RCC 7860 (cell line): ENCODE measurements around the gene RASSF5.

Source experiments
- DNase-seq: peaks from one replicate; pipeline ENCODE4 v3.0.0-alpha.2; 2015; ENCODE audit warnings: low spot score
- FAIRE-seq: peaks from 2 replicates; lab custom pipeline; 2012; peaks lifted over from hg19 to GRCh38; lab: Jason Lieb, UNC

Gene RASSF5

GRCh38 chr1:206507284-206508129 lies at the start of gene RASSF5:
Gene RASSF5 (plus strand): TSS chr1:206507531. CDS start chr1:206507603, 72 bp downstream.
- FAIRE-seq (no peak), DNase-seq (no peak)

GRCh38 chr1:206459703-206460102 lies 47.6 kb upstream of the RASSF5 start:
- DNase-seq: no peak
- no peak for FAIRE-seq

- no peak for DNase-seq
- FAIRE-seq: no peak
These were observed 46.4 kb upstream of the RASSF5 start for GRCh38 chr1:206460836-206461426.

- DNase-seq (peak; percentile 60), FAIRE-seq (peak; percentile 70)
These were observed 45.5 kb upstream of the RASSF5 start for GRCh38 chr1:206461602-206462455.

GRCh38 chr1:206463137-206463536 lies 44.2 kb upstream of the RASSF5 start:
- no peak for DNase-seq
- FAIRE-seq: no peak

- DNase-seq (no peak), FAIRE-seq (no peak)
These were observed 43.4 kb upstream of the RASSF5 start for GRCh38 chr1:206463911-206464310.

GRCh38 chr1:206464456-206464964 lies 42.8 kb upstream of the RASSF5 start:
- peak; percentile 43 for FAIRE-seq
- peak; percentile 71 for DNase-seq

- FAIRE-seq: no peak
- no peak for DNase-seq
These were observed 41.4 kb upstream of the RASSF5 start for GRCh38 chr1:206465951-206466350.

GRCh38 chr1:206466840-206467649 lies 40.3 kb upstream of the RASSF5 start:
- DNase-seq (no peak), FAIRE-seq (no peak)

GRCh38 chr1:206467915-206468314 lies 39.4 kb upstream of the RASSF5 start:
- DNase-seq: no peak

GRCh38 chr1:206468571-206468970 lies 38.8 kb upstream of the RASSF5 start:
- FAIRE-seq (no peak), DNase-seq (no peak)

More at GRCh38 chr1:206467915-206468314, 39.4 kb upstream of the RASSF5 start:
- FAIRE-seq: no peak

GRCh38 chr1:206469411-206469932 lies 37.9 kb upstream of the RASSF5 start:
- FAIRE-seq (no peak), DNase-seq (peak; percentile 44)

GRCh38 chr1:206469933-206470691 lies 37.2 kb upstream of the RASSF5 start, which contains the start of gene IKBKE:
Gene IKBKE (plus strand): TSS chr1:206470476. CDS start chr1:206473228, 2,752 bp downstream.
- DNase-seq: peak; percentile 82

GRCh38 chr1:206470692-206471414 lies 36.5 kb upstream of the RASSF5 start:
- FAIRE-seq (peak; percentile 56), DNase-seq (peak; percentile 91)

More at GRCh38 chr1:206469933-206470691, 37.2 kb upstream of the RASSF5 start, which contains the start of gene IKBKE:
- peak; percentile 45 for FAIRE-seq

GRCh38 chr1:206471415-206471801 lies 35.9 kb upstream of the RASSF5 start:
- DNase-seq: no peak
- no peak for FAIRE-seq

GRCh38 chr1:206472024-206472423 lies 35.3 kb upstream of the RASSF5 start:
- FAIRE-seq (no peak), DNase-seq (no peak)

GRCh38 chr1:206472454-206472853 lies 34.9 kb upstream of the RASSF5 start:
- no peak for FAIRE-seq
- DNase-seq: peak; percentile 77

- no peak for FAIRE-seq
- DNase-seq: no peak
These were observed 34.4 kb upstream of the RASSF5 start for GRCh38 chr1:206472886-206473285.
